ENCODE data around the gene IL13RA1. TPM values are rescaled to one million over a fixed set of nuclear protein-coding genes. Genes with fewer than 3 reads are reported as not detected.

Gene IL13RA1
- total and polyA plus RNA-seq, 4 donors, result 31.2 to 137 (median 44.5) TPM

DNA sequence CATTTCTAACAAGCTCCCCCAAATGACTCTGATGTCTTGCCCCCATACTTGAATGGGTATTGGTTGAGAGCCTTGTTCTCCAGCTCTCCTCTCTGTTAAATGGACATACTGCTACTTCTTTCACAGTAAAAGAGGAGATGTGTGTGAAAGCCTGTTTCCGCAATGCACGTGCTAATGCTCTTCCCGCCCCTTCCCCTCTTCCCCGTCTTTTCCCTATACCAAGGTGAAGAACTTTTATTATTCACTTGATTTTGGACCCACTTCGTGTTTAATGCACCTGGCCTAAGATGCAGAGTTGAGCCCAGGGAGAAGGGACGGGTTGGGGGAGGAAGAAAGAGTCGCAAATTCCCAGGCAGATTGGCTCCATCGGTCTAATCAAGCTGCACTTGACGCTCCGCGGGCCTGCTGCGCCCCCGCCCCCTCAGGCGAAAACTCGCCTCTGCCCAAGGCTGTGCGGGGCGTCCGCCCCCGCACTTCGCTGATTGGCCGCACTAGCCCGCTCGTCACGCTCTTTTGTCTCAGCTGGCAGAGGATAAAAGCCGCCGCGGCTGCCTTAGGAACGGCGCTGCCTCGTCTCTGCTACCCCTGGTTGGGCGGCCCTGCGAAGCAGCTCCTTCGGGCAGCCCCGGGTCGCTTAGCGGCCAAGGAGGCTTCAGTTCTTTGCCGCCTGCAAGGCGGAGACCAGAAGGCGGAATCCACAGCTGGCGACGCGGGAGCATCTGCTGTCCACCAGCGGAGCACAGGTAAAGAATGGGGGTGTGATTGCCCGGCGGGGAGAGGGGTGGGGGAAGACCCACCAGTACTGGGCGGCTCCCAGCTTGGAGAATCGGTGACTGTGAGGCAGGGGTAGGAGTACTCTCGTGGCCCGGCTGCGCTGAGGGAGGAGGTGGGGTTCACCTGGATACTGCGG, 96.1 kb downstream of the IL13RA1 start, which contains the start of gene ZCCHC12:
TSS of gene ZCCHC12 (plus strand) at position 562 of the 910 bp plus-strand sequence. CDS start 1,421 bp downstream, outside the sequence.
- WGBS, result 5% methylated on average over 51 of the region's 51 CpGs
- Histone ChIP-seq H3K27me3 (ENCODE audit: control insufficient read depth in 4 of 4, insufficient read depth in 4 of 4, low read length in 3 of 4) (peaks cover 0 to 6% (median under 1%) of the 10 kb centered on the region in 4 donors), H3K9ac (ENCODE audit: low read depth in 1 of 2, low read length in 2 of 2) (no peak within 1 kb of the TSS), H3K9me3 (ENCODE audit: control insufficient read depth in 4 of 4, low read length in 3 of 4) (no peaks in the 10 kb centered on the region), H3K27ac (ENCODE audit: low read depth in 1 of 2, low read length in 2 of 2) (no peak within 1 kb of the TSS), H3K4me1 (ENCODE audit: control insufficient read depth in 4 of 4, insufficient read depth in 4 of 4, low read length in 3 of 4) (peaks cover 0 to 8% (median 7%) of the 10 kb centered on the region in 4 donors), H3K36me3 (ENCODE audit: control insufficient read depth in 4 of 4, insufficient read depth in 3 of 4, low read depth in 1 of 4, low read length in 3 of 4) (no peaks in the 10 kb centered on the region), H3K4me3 (ENCODE audit: low read depth in 1 of 3, low read length in 3 of 3) (peak within 1 kb of the TSS in 1 of 3 donors; percentile 32)
- peak; percentile 33 for DNase-seq (ENCODE audit: low spot score)
- TF ChIP-seq HNF4A (conservative IDR thresholded peaks at IDR 0.05), result no peak
- TF ChIP-seq EGR1 (IDR thresholded peaks at IDR 0.05; ENCODE audit: low read depth in 2 of 2), result peak; percentile 77 to 78

DNA sequence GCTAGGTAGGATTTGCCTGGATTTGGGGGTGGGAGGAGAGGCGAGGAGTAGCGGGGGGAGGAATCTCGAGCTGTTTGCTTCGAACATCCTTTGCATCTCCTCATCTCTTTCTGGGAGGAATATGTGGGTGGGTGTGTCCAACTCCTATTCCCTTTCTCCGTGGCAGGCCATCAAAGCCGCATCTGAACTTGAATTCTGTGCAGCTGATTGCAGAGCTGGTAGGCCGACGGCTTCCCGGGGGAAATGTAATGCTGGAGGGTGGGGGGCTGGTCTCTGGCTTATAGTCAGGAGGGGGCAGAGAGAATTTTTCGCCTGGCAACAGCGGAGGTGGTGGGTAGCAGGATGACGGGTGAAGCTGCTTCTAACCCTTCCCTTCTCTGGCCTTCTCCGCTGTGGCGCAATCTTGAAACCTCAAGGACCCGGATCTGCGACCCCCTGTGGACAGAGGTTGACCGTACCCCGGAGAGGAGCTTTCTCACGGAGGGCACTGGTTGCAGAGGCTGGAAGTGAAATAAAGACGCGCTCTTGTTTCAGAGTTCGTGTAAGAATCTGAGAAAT, 96.8 kb downstream of the IL13RA1 start:
- H3K4me1 ChIP-seq (ENCODE audit: control insufficient read depth in 4 of 4, insufficient read depth in 4 of 4, low read length in 3 of 4), result peaks cover 0 to 8% (median 7%) of the 10 kb centered on the region in 4 donors
- no peaks in the 10 kb centered on the region for H3K9me3 ChIP-seq (ENCODE audit: control insufficient read depth in 4 of 4, low read length in 3 of 4)
- TF ChIP-seq RAD21 (IDR thresholded peaks at IDR 0.05), result no peak
- no peak overlapping the region for H3K27ac ChIP-seq (ENCODE audit: low read depth in 1 of 2, low read length in 2 of 2)
- peaks cover 0 to 9% (median under 1%) of the 10 kb centered on the region in 4 donors for H3K27me3 ChIP-seq (ENCODE audit: control insufficient read depth in 4 of 4, insufficient read depth in 4 of 4, low read length in 3 of 4)
- H3K9ac ChIP-seq (ENCODE audit: low read depth in 1 of 2, low read length in 2 of 2), result no peak overlapping the region
- peak overlapping the region in 1 of 3 donors; percentile 32 for H3K4me3 ChIP-seq (ENCODE audit: low read depth in 1 of 3, low read length in 3 of 3)
- WGBS, result 9% methylated on average over 22 of the region's 22 CpGs
- no peaks in the 10 kb centered on the region for H3K36me3 ChIP-seq (ENCODE audit: control insufficient read depth in 4 of 4, insufficient read depth in 3 of 4, low read depth in 1 of 4, low read length in 3 of 4)
- no peak for DNase-seq (ENCODE audit: low spot score)

DNA sequence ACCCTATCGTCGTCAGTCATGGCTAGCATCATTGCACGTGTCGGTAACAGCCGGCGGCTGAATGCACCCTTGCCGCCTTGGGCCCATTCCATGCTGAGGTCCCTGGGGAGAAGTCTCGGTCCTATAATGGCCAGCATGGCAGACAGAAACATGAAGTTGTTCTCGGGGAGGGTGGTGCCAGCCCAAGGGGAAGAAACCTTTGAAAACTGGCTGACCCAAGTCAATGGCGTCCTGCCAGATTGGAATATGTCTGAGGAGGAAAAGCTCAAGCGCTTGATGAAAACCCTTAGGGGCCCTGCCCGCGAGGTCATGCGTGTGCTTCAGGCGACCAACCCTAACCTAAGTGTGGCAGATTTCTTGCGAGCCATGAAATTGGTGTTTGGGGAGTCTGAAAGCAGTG, 97.8 kb downstream of the IL13RA1 start:
- WGBS, result 21% methylated on average over 16 of the region's 16 CpGs
- DNase-seq (ENCODE audit: low spot score), result no peak
- H3K36me3 ChIP-seq (ENCODE audit: control insufficient read depth in 4 of 4, insufficient read depth in 3 of 4, low read depth in 1 of 4, low read length in 3 of 4), result no peaks in the 10 kb centered on the region
- H3K9ac ChIP-seq (ENCODE audit: low read depth in 1 of 2, low read length in 2 of 2), result no peak overlapping the region
- no peak overlapping the region for H3K27ac ChIP-seq (ENCODE audit: low read depth in 1 of 2, low read length in 2 of 2)
- TF ChIP-seq RXRA (IDR thresholded peaks at IDR 0.05), result no peak
- TF ChIP-seq RAD21 (IDR thresholded peaks at IDR 0.05), result no peak
- TF ChIP-seq YY1 (IDR thresholded peaks at IDR 0.05), result no peak
- no peak for TF ChIP-seq HNF4A (conservative IDR thresholded peaks at IDR 0.05)
- no peak for TF ChIP-seq TAF1 (conservative IDR thresholded peaks at IDR 0.05)
- no peak for TF ChIP-seq JUND (IDR thresholded peaks at IDR 0.05)
- TF ChIP-seq GABPA (IDR thresholded peaks at IDR 0.05 in 1 of 2, conservative IDR thresholded peaks at IDR 0.05 in 1 of 2), result no peak
- TF ChIP-seq FOXA1 (IDR thresholded peaks at IDR 0.05), result no peak
- TF ChIP-seq NR2F2 (IDR thresholded peaks at IDR 0.05), result no peak
- TF ChIP-seq, protein P1, sequence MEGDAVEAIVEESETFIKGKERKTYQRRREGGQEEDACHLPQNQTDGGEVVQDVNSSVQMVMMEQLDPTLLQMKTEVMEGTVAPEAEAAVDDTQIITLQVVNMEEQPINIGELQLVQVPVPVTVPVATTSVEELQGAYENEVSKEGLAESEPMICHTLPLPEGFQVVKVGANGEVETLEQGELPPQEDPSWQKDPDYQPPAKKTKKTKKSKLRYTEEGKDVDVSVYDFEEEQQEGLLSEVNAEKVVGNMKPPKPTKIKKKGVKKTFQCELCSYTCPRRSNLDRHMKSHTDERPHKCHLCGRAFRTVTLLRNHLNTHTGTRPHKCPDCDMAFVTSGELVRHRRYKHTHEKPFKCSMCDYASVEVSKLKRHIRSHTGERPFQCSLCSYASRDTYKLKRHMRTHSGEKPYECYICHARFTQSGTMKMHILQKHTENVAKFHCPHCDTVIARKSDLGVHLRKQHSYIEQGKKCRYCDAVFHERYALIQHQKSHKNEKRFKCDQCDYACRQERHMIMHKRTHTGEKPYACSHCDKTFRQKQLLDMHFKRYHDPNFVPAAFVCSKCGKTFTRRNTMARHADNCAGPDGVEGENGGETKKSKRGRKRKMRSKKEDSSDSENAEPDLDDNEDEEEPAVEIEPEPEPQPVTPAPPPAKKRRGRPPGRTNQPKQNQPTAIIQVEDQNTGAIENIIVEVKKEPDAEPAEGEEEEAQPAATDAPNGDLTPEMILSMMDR (IDR thresholded peaks at IDR 0.05; ENCODE audit: low read depth, low read length, missing input control), result no peak
- TF ChIP-seq, protein P2, sequence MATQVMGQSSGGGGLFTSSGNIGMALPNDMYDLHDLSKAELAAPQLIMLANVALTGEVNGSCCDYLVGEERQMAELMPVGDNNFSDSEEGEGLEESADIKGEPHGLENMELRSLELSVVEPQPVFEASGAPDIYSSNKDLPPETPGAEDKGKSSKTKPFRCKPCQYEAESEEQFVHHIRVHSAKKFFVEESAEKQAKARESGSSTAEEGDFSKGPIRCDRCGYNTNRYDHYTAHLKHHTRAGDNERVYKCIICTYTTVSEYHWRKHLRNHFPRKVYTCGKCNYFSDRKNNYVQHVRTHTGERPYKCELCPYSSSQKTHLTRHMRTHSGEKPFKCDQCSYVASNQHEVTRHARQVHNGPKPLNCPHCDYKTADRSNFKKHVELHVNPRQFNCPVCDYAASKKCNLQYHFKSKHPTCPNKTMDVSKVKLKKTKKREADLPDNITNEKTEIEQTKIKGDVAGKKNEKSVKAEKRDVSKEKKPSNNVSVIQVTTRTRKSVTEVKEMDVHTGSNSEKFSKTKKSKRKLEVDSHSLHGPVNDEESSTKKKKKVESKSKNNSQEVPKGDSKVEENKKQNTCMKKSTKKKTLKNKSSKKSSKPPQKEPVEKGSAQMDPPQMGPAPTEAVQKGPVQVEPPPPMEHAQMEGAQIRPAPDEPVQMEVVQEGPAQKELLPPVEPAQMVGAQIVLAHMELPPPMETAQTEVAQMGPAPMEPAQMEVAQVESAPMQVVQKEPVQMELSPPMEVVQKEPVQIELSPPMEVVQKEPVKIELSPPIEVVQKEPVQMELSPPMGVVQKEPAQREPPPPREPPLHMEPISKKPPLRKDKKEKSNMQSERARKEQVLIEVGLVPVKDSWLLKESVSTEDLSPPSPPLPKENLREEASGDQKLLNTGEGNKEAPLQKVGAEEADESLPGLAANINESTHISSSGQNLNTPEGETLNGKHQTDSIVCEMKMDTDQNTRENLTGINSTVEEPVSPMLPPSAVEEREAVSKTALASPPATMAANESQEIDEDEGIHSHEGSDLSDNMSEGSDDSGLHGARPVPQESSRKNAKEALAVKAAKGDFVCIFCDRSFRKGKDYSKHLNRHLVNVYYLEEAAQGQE (IDR thresholded peaks at IDR 0.05), result no peak
- no peak for TF ChIP-seq FOXA2 (IDR thresholded peaks at IDR 0.05)
- TF ChIP-seq, protein P3, sequence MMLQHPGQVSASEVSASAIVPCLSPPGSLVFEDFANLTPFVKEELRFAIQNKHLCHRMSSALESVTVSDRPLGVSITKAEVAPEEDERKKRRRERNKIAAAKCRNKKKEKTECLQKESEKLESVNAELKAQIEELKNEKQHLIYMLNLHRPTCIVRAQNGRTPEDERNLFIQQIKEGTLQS (IDR thresholded peaks at IDR 0.05), result no peak
- TF ChIP-seq HNF4G (IDR thresholded peaks at IDR 0.05), result no peak
- TF ChIP-seq, protein P4, sequence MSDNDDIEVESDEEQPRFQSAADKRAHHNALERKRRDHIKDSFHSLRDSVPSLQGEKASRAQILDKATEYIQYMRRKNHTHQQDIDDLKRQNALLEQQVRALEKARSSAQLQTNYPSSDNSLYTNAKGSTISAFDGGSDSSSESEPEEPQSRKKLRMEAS (IDR thresholded peaks at IDR 0.05), result no peak
- TF ChIP-seq, protein P5, sequence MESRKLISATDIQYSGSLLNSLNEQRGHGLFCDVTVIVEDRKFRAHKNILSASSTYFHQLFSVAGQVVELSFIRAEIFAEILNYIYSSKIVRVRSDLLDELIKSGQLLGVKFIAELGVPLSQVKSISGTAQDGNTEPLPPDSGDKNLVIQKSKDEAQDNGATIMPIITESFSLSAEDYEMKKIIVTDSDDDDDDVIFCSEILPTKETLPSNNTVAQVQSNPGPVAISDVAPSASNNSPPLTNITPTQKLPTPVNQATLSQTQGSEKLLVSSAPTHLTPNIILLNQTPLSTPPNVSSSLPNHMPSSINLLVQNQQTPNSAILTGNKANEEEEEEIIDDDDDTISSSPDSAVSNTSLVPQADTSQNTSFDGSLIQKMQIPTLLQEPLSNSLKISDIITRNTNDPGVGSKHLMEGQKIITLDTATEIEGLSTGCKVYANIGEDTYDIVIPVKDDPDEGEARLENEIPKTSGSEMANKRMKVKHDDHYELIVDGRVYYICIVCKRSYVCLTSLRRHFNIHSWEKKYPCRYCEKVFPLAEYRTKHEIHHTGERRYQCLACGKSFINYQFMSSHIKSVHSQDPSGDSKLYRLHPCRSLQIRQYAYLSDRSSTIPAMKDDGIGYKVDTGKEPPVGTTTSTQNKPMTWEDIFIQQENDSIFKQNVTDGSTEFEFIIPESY (IDR thresholded peaks at IDR 0.05), result no peak
- TF ChIP-seq SP1 (IDR thresholded peaks at IDR 0.05), result no peak
- TF ChIP-seq EGR1 (IDR thresholded peaks at IDR 0.05; ENCODE audit: low read depth in 2 of 2), result no peak
- H3K9me3 ChIP-seq (ENCODE audit: control insufficient read depth in 4 of 4, low read length in 3 of 4), result no peaks in the 10 kb centered on the region
- peaks cover 0 to 8% (median 7%) of the 10 kb centered on the region in 4 donors for H3K4me1 ChIP-seq (ENCODE audit: control insufficient read depth in 4 of 4, insufficient read depth in 4 of 4, low read length in 3 of 4)
- H3K4me3 ChIP-seq (ENCODE audit: low read depth in 1 of 3, low read length in 3 of 3), result no peak overlapping the region
- H3K27me3 ChIP-seq (ENCODE audit: control insufficient read depth in 4 of 4, insufficient read depth in 4 of 4, low read length in 3 of 4), result peaks cover 0 to 9% (median under 1%) of the 10 kb centered on the region in 4 donors

All from liver (tissue), 9 donors.